HepG2 (cell line): ENCODE measurements around the gene MYL11. TPM values are rescaled to one million over a fixed set of nuclear protein-coding genes. Genes with fewer than 3 reads are reported as not detected.

Experiments
- MIXL1 ChIP-seq: IDR thresholded peaks from 2 replicates; pipeline ENCODE4 v1.6.1; 2016
- TCF7 ChIP-seq: sonication (generic); IDR thresholded peaks from 2 replicates; pipeline ENCODE4 v1.6.1; 2016; ENCODE audit warnings: antibody characterized with exemption, low read depth
- ZBTB4 ChIP-seq: sonication (generic); formaldehyde crosslinking; IDR thresholded peaks from 2 replicates; pipeline ENCODE4 v1.4.0; 2020; ENCODE audit warnings: missing genetic modification reagents, mild to moderate bottlenecking, borderline replicate concordance
- ZMAT5 ChIP-seq: sonication (generic); formaldehyde crosslinking; IDR thresholded peaks from 2 replicates; pipeline ENCODE4 v1.5.0; 2020; ENCODE audit warnings: mild to moderate bottlenecking, low read depth, missing genetic modification reagents, borderline replicate concordance
- ZNF232 ChIP-seq: sonication (generic); formaldehyde crosslinking; IDR thresholded peaks from 2 replicates; pipeline ENCODE4 v1.4.0; 2020; ENCODE audit warnings: missing genetic modification reagents, borderline replicate concordance
- ZNF318 ChIP-seq: sonication (generic); formaldehyde crosslinking; IDR thresholded peaks from 2 replicates; pipeline ENCODE4 v1.4.0; 2020; ENCODE audit warnings: mild to moderate bottlenecking, missing genetic modification reagents
- ZNF350 ChIP-seq: sonication (generic); formaldehyde crosslinking; IDR thresholded peaks from 2 replicates; pipeline ENCODE4 v1.4.0; 2020; ENCODE audit warnings: mild to moderate bottlenecking, low read depth, missing genetic modification reagents, borderline replicate concordance
- ZNF629 ChIP-seq: sonication (generic); formaldehyde crosslinking; conservative IDR thresholded peaks from 2 replicates; pipeline ENCODE4 v1.5.0; 2020; ENCODE audit warnings: missing genetic modification reagents
- ZNF747 ChIP-seq: sonication (generic); formaldehyde crosslinking; IDR thresholded peaks from 2 replicates; pipeline ENCODE4 v1.8.1; 2023; ENCODE audit warnings: missing genetic modification reagents, mild to moderate bottlenecking, borderline replicate concordance
- polyA plus RNA-seq, 8 experiments: library from polyadenylated mRNA; depleted of rRNA in 3 of 8; stranded (reverse) in 7 of 8; unstranded in 1 of 8; fragments of >200 nt; fragmentation: Illumina TruSeq in 4 of 8; extraction: Trizol in 4 of 8; gene quantifications; 2 replicates each; pipeline versions ENCODE4 v1.2.1 to v1.2.3, GENCODE V29; 2011 to 2016; ENCODE audit warnings: low read depth in 4 of 8, missing spikeins in 1 of 8, mixed read lengths in 1 of 8; ENCODE audit not compliant: insufficient read depth in 1 of 8
- total RNA-seq, 5 experiments: library from RNA; depleted of rRNA; stranded (reverse); fragments of >200 nt; fragmentation: Illumina TruSeq; extraction: Trizol; gene quantifications; 2 replicates each; pipeline ENCODE4 v1.2.3, GENCODE V29; 2016; ENCODE audit warnings: low read depth in 1 of 5
- TF ChIP-seq, protein P1 (sequence below): sonication (generic); formaldehyde crosslinking; IDR thresholded peaks from 2 replicates; pipeline ENCODE4 v1.4.0; 2020; ENCODE audit warnings: mild to moderate bottlenecking, missing genetic modification reagents
- TF ChIP-seq, protein P2 (sequence below): sonication (generic); formaldehyde crosslinking; IDR thresholded peaks from 2 replicates; pipeline ENCODE4 v1.4.0; 2020; ENCODE audit warnings: missing genetic modification reagents, borderline replicate concordance

Gene MYL11
- total and polyA plus RNA-seq, 2 of the 13 experiments (the other 11 are each of a cell fraction or from before 2014, with no cell fraction given), result not detected

DNA sequence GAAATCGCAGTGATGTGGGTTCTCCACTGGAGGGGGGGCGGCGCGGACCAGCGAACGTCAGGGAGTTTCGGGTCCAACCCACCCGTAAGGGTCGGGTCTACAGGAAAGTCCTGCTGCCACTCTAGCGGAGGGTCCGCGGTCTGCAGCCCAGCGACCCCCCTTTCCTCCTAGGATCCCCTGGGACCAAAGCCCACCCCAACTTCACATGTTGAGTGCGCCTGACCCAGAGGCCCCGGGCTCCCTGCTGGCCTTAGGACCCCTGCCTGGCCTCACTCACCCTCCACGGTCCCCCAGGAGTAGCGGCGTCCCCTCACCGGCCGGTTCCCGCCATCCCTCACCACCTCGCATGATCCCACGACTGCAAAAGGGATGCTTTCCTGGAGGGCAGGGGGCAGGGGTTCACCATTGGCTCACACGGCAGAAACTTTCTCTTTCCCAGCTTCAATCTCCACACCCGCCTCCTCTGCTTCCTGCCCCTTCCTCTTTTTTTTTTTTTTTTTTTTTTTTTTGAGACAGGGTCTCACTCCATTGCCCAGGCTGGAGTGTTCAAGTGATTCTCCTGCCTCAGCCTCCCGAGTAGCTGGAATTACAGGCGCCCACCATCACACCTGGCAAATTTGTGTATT, 4.7 kb downstream of the MYL11 start (continued):
- TF ChIP-seq ZNF318 (CRISPR knock-in tag), result no peak
- no peak; the same call in 1 of the 2 replicates for TF ChIP-seq ZNF747 (CRISPR knock-in tag)
- TF ChIP-seq ZMAT5, result no peak
- no peak for TF ChIP-seq TCF7
- TF ChIP-seq, protein P1, sequence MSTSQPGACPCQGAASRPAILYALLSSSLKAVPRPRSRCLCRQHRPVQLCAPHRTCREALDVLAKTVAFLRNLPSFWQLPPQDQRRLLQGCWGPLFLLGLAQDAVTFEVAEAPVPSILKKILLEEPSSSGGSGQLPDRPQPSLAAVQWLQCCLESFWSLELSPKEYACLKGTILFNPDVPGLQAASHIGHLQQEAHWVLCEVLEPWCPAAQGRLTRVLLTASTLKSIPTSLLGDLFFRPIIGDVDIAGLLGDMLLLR (CRISPR knock-in tag), result no peak
- TF ChIP-seq, protein P2, sequence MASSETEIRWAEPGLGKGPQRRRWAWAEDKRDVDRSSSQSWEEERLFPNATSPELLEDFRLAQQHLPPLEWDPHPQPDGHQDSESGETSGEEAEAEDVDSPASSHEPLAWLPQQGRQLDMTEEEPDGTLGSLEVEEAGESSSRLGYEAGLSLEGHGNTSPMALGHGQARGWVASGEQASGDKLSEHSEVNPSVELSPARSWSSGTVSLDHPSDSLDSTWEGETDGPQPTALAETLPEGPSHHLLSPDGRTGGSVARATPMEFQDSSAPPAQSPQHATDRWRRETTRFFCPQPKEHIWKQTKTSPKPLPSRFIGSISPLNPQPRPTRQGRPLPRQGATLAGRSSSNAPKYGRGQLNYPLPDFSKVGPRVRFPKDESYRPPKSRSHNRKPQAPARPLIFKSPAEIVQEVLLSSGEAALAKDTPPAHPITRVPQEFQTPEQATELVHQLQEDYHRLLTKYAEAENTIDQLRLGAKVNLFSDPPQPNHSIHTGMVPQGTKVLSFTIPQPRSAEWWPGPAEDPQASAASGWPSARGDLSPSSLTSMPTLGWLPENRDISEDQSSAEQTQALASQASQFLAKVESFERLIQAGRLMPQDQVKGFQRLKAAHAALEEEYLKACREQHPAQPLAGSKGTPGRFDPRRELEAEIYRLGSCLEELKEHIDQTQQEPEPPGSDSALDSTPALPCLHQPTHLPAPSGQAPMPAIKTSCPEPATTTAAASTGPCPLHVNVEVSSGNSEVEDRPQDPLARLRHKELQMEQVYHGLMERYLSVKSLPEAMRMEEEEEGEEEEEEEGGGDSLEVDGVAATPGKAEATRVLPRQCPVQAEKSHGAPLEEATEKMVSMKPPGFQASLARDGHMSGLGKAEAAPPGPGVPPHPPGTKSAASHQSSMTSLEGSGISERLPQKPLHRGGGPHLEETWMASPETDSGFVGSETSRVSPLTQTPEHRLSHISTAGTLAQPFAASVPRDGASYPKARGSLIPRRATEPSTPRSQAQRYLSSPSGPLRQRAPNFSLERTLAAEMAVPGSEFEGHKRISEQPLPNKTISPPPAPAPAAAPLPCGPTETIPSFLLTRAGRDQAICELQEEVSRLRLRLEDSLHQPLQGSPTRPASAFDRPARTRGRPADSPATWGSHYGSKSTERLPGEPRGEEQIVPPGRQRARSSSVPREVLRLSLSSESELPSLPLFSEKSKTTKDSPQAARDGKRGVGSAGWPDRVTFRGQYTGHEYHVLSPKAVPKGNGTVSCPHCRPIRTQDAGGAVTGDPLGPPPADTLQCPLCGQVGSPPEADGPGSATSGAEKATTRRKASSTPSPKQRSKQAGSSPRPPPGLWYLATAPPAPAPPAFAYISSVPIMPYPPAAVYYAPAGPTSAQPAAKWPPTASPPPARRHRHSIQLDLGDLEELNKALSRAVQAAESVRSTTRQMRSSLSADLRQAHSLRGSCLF, result no peak
- no peak for TF ChIP-seq ZNF232 (CRISPR knock-in tag)
- 0 out of 2 replicates have a peak, but pooled peaks have one; percentile 3 for TF ChIP-seq ZNF350 (CRISPR knock-in tag)
- TF ChIP-seq ZNF629 (CRISPR knock-in tag), result no peak
- TF ChIP-seq MIXL1 (CRISPR knock-in tag), result no peak
- no peak for TF ChIP-seq ZBTB4 (CRISPR knock-in tag)
